HG03280 (cell line): ENCODE results near the gene DEXI.

Source experiments
- ATAC-seq: cut with Tn5 transposase; IDR thresholded peaks from one replicate; pipeline ENCODE4 v1.9.1; 2021; ENCODE audit warnings: mild to moderate bottlenecking, moderate library complexity; ENCODE audit not compliant: unreplicated experiment

DEXI gene

GRCh38 chr16:10902999-10903398 is 39.3 kb downstream of the DEXI start:
- no peak for ATAC-seq

GRCh38 chr16:10897134-10897533 is 45.1 kb downstream of the DEXI start:
- ATAC-seq = peak; percentile 53

GRCh38 chr16:10896723-10897122 is 45.5 kb downstream of the DEXI start:
- no peak for ATAC-seq

DNA sequence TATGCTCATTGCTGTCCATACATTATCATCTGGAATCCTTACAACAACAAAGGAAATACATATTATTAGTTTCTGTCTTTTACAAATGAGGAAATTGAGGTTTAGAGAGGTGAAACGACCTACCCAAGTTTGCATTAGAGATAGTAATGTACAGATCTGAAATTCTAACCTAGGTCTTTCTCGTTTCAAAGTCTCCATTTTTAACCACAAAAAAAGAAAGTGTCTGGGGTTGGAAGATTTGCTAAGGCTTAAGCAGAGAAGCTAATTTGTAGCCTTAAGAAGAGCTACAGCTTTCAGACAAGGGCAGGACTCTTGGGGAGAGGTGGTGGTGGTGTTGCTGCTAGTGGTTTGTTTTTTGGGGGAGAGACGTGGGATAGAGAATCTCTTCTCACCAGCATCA is 46.1 kb downstream of the DEXI start:
- no peak for ATAC-seq

- ATAC-seq = no peak
Measured at GRCh38 chr16:10895053-10895946, 47.0 kb downstream of the DEXI start.

DNA sequence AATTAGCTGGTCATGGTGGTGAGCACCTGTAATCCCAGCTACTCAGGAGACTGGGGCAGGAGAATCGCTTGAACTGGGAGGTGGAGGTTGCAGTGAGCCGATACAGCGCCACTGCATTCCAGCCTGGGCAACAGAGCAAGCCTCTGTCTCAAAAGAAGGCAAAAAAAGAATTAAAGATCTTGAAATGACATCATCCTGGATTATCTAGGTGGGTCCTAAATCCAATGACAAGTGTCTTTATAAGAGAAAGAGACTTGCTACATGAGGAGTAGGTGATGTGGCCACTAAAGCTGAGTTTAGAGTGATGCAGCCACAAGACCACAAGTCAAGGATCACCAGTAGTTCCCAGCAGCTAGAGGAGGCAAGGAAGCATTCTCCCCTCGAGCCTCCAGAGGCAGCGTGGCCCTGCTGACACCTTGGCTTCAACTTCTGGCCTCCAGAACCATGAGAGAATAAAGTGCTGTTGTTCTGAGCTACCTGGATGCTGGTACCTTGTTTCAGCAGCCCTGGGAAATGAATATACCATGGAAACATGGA is 49.4 kb downstream of the DEXI start:
- no peak for ATAC-seq

DNA sequence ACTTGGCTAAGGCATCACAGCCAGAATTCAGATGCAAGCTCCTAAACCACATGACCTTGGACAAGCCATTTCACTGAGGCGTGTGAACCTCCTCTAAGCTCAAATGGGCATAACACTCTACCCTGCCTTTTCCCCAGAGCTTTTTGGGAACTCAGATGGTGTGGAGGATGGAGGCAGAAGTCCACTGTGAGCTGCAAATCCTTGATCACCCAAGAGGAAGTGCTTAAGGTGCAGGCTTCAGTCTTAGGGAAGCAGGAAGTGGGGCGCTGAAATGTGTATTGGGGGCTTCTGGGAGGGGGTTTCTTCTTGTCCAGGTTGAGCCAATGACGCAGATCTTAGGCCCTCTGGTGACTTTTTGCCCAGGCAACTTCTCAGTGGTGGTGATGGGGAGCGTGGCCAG is 52.4 kb downstream of the DEXI start:
- ATAC-seq = no peak

- no peak for ATAC-seq
Measured at GRCh38 chr16:10888320-10888937, 53.8 kb downstream of the DEXI start.

DNA sequence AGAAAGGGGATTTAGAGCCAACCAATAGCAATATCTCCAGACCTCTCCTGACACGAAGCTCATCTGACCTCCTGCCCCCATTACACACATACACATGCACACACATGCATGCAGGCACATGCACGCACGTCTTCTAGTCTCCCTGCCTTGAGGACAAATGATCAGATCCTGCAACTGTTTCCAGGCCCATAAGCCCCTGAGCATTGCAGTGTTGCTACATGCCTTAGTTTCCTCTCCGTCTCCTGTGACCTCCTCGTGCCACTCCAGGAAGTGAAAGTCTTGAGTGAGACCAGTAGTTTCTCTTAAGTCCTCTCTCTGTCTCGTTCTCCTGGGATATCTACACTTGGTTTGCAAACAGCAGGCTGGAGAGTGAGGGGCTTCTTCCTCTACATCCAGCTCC is 57.0 kb downstream of the DEXI start:
- ATAC-seq = no peak

DNA sequence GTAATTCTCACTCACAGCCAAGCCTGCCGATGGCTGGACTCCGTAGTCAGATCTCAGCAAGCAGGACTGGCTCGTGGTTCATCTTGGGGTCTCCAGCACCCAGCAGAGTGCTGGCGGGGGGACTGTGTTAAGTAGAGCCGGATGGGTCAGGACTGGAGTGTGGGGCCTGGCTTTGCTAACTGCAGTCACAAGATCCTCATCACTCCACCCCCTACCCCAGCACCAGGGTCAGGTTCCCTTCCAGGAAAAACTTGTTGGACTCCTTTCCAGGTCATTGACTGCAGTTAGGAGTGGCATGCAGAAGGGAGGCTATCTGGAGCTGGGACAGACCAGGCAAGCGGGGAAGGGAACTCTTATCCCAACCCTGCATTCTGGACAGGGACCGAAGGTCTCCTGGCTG is 59.3 kb downstream of the DEXI start:
- no peak for ATAC-seq

DNA sequence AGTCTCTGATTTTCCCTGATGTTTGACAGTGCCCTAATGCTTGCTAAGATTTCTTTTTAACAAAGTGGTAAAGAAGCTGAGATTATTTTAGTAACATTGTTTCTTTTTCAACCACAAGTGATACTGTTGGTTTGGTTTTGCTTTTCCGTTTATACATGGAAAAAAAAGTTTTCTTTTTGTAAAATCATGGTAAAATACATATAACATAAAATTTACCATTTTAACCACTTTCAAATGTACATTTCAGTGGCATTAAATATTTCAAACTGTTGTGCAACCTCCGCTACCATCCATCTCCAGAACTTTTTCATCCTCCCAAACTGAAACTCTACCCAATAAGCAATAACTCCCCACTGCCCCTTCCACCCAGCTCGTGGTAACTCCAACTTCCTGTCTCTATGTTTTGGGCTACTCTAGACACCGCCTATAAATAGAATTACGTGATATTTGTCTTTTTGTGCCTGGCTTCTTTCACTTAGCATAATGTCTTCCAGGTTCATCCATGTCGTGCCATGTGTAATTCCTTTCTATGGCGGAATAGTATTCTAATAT is 60.7 kb downstream of the DEXI start:
- no peak for ATAC-seq

DNA sequence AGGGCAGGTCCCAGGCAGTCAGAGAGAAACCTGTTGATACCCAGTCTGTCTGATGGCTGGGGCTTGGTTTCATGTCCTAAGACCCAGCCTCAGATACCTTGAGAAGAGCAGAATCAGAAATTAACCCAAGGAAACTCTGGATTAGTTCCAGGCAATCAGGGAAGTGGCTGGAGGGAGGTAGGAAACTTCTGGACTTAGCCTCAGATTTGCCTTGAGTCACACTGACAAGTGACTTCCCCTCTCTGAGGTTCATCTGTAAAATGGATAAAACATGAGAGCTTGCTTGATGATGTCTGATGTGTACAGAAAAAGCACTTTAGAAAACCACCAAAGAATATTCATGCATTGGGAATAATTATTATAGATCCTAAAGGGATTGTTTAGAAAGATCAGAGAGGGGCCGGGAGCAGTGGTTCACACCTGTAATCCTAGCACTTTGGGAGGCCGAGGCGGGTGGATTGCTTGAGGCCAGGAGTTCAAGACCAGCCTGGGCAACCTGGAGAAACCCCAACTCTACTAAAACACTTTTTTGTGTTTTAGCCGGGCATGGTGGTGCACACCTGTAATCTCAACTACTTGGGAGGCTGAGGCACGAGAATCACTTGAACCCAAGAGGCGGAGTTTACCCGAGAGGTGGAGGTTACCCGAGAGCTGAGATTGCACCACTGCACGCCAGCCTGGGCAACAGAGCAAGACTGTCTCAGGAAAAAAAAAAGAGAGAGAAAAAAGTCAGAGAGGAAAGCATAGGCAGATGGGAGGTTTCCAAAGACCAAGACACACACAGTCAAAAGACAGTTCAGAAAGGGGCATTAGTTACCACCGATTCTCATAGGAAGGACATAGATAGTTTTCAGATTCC is 61.4 kb downstream of the DEXI start:
- ATAC-seq = no peak

- ATAC-seq = no peak
Measured at GRCh38 chr16:10879681-10880589, 62.3 kb downstream of the DEXI start.
